CD4-positive, alpha-beta memory T cell (primary cell): ENCODE measurements around the gene KCNIP4. TPM values are rescaled to one million over a fixed set of nuclear protein-coding genes. Genes with fewer than 3 reads are reported as not detected.

ENCODE experiments used
- CTCF ChIA-PET: fragments of 350-600 bp; sonication (Branson Sonifier 250); formaldehyde crosslinking; loops from one replicate; lab custom pipeline; 2021; ENCODE audit warnings: inconsistent platforms; ENCODE audit not compliant: partially characterized antibody; lab: Charles Lee
- POLR2A ChIA-PET: fragments of 350-600 bp; sonication (Branson Sonifier 250); formaldehyde crosslinking; loops from one replicate; lab custom pipeline; 2021; ENCODE audit not compliant: partially characterized antibody; lab: Charles Lee
- DNase-seq, 5 donors: peaks; one replicate each; pipeline versions ENCODE4 v3.0.0 to v3.0.0-alpha.2; 2020 to 2022; ENCODE audit warnings: mixed read lengths in 1 of 5
- H3K27ac ChIP-seq: one replicate; pipeline ENCODE4 v1.7.0; 2013; ENCODE audit warnings: low read depth, low read length
- H3K27me3 ChIP-seq: 2 replicates; pipeline ENCODE4 v1.7.0; 2013; ENCODE audit warnings: mild to moderate bottlenecking, low read length, moderate library complexity; ENCODE audit not compliant: insufficient read depth
- H3K36me3 ChIP-seq: 2 replicates; pipeline ENCODE4 v1.7.0; 2013; ENCODE audit warnings: mild to moderate bottlenecking, low read length, moderate library complexity; ENCODE audit not compliant: insufficient read depth
- H3K4me1 ChIP-seq: 2 replicates; pipeline ENCODE4 v1.7.0; 2013; ENCODE audit warnings: mild to moderate bottlenecking, low read length, moderate library complexity; ENCODE audit not compliant: insufficient read depth
- H3K4me3 ChIP-seq, 2 donors: one replicate each; pipeline ENCODE4 v1.7.0; 2013; ENCODE audit warnings: low read length in 2 of 2, mild to moderate bottlenecking in 1 of 2
- H3K9me3 ChIP-seq, 2 donors: one replicate each; pipeline ENCODE4 v1.7.0; 2013; ENCODE audit warnings: low read length in 2 of 2, control low read depth in 1 of 2; ENCODE audit not compliant: control insufficient read depth in 1 of 2
- H3K27ac Mint-ChIP-seq, 7 donors: one replicate each; pipeline ENCODE4 v1.8.0; 2020 to 2021; ENCODE audit warnings: mixed read lengths in 7 of 7, mild to moderate bottlenecking in 6 of 7, inconsistent platforms in 3 of 7, moderate library complexity in 3 of 7
- H3K27me3 Mint-ChIP-seq, 2 donors: one replicate each; pipeline ENCODE4 v1.8.0; 2020 to 2021; ENCODE audit warnings: mixed read lengths in 2 of 2
- H3K36me3 Mint-ChIP-seq, 2 donors: one replicate each; pipeline ENCODE4 v1.8.0; 2020 to 2021; ENCODE audit warnings: mixed read lengths in 2 of 2, inconsistent platforms in 1 of 2, mild to moderate bottlenecking in 1 of 2
- H3K4me1 Mint-ChIP-seq, 4 donors: one replicate each; pipeline ENCODE4 v1.8.0; 2020 to 2021; ENCODE audit warnings: mixed read lengths in 4 of 4, mild to moderate bottlenecking in 1 of 4
- H3K4me3 Mint-ChIP-seq, 8 donors: one replicate each; pipeline ENCODE4 v1.8.0; 2020 to 2021; ENCODE audit warnings: mixed read lengths in 8 of 8, mild to moderate bottlenecking in 7 of 8, moderate library complexity in 6 of 8, inconsistent platforms in 3 of 8
- H3K9me3 Mint-ChIP-seq, 8 donors: one replicate each; pipeline ENCODE4 v1.8.0; 2020 to 2021; ENCODE audit warnings: mixed read lengths in 8 of 8, mild to moderate bottlenecking in 5 of 8, inconsistent platforms in 3 of 8, moderate library complexity in 1 of 8
- intact Hi-C: fragments of 100-400 bp; cut with micrococcal nuclease; formaldehyde crosslinking; loops from one replicate; pipeline ENCODE4 v1.15.1; 2023
- polyA plus RNA-seq, 2 donors: library from polyadenylated mRNA; unstranded; fragments of 300-500 nt; fragmentation: Illumina TruSeq; gene quantifications; one replicate each; pipeline ENCODE4 v1.2.3, GENCODE V29; 2021
- total RNA-seq, 2 experiments: library from RNA; stranded (reverse); gene quantifications; one replicate each; pipeline ENCODE4 v1.2.3, GENCODE V29; 2021

The KCNIP4 gene
- total and polyA plus RNA-seq, 4 experiments from 2014 or later: 0.11 to 0.26 TPM; not detected in 2

DNA sequence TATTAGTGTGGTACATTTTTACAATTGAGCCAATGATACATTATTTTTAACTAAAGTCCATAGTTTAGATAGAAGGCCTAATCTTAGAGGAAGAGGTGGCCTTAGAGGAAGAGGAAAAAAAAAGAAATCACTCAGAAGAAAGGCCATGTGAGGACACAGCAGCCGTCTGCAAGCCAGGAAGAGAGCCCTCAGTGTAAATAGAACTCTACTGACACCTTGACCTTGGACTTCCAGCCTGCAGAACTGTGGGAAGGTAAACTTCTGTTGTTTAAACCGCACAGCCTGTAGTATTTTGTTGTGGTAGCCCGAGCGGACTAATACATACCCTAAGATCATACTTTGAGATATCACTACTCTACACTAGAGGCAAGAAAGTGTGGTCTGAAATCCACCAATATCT, 5.1 kb upstream of the KCNIP4 start:
- Mint-ChIP-seq H3K27ac (no peak overlapping the region), H3K36me3 (no peaks in the 10 kb centered on the region), H3K4me1 (no peaks in the 10 kb centered on the region), H3K9me3 (peaks cover 0 to 17% (median 11%) of the 10 kb centered on the region in 8 donors), H3K27me3 (peaks cover 0 to 5% of the 10 kb centered on the region in 2 donors), H3K4me3 (no peak overlapping the region)
- Histone ChIP-seq H3K4me1 (no peaks in the 10 kb centered on the region), H3K36me3 (no peaks in the 10 kb centered on the region), H3K27ac (no peak overlapping the region), H3K9me3 (no peaks in the 10 kb centered on the region), H3K4me3 (no peak overlapping the region), H3K27me3 (no peaks in the 10 kb centered on the region)
- intact Hi-C loops: no loop called here
- ChIA-PET POLR2A (no interaction called here), CTCF (no interaction called here)
- no peak for DNase-seq

DNA sequence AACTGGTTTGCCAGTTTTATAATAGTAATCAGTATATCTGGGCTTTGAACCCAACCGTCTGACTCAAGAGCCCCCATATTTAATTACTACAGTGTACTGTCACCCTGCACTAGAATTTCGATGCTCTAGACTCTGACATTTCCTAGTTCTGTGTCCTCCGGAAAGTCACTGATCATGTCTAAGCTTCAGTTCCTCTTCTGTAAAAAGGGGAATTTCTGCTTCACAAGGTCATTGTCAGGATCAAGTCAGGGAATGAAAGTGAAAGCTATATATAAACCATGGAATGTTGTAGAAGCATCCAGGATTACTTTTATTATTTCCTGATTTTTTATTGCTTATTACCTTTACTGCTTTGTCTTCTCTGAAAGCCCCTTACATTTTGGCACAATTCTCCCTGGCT, 4.0 kb upstream of the KCNIP4 start:
- no peaks in the 10 kb centered on the region for H3K27me3 ChIP-seq
- no peak overlapping the region for H3K4me3 ChIP-seq
- no peaks in the 10 kb centered on the region for H3K4me1 ChIP-seq
- no peak for DNase-seq
- intact Hi-C loops: no loop called here
- Mint-ChIP-seq H3K27ac (no peak overlapping the region), H3K27me3 (peaks cover 5 to 11% of the 10 kb centered on the region in 2 donors), H3K4me3 (no peak overlapping the region), H3K4me1 (peaks cover 0 to 3% (median 0%) of the 10 kb centered on the region in 4 donors), H3K9me3 (peaks cover 0 to 23% (median 14%) of the 10 kb centered on the region in 8 donors), H3K36me3 (no peaks in the 10 kb centered on the region)
- H3K9me3 ChIP-seq: no peaks in the 10 kb centered on the region
- CTCF ChIA-PET: no interaction called here
- no peak overlapping the region for H3K27ac ChIP-seq
- POLR2A ChIA-PET: no interaction called here
- no peaks in the 10 kb centered on the region for H3K36me3 ChIP-seq

DNA sequence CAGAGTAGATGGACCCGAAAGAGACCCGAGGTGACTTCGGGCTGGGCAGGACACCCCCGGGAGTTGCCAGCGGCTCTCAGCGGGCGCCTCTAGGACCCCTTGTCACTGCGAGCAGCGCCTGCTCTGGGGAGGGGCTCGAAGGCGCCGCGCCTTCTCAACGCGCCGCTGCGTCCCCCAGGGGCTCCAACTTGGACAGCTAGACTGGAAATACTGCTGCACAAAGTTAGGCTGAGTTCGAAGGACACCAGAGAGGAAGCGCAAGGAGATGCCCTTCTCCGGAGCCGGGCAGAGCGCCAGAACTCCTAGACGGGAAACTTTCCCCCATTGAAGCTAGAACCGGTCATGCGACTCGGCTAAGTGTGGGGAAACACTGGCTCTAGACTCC, 493 bp upstream of the KCNIP4 start:
- CTCF ChIA-PET: no interaction called here
- no peaks in the 10 kb centered on the region for H3K36me3 Mint-ChIP-seq

DNA sequence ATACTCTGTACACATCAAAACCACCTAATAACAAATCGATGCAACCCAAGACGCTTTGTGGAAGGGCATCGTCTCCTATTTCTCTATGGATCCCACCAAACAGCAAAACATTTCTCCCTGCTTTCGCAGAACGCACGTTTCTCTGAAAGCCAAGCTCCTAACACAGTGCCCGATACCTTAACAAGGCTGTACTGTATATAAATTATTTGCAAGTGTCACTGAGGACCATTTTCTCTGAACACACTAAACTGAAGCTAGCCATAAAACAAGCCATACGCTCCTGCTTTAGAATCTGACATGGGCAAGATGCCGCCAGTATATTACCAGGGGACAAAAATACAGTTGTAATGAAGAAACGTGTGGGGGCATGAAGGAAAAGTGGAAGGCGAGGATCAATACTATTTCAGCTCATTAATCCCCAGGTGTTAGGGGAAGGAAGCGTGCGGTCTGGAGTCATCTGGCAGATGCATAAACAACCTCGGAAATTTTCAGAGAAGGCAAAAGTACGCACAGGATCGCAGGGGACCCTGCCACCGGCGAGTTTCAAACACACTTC, 703 bp downstream of the KCNIP4 start:
- no peaks in the 10 kb centered on the region for H3K36me3 ChIP-seq
- no peaks in the 10 kb centered on the region for H3K4me1 ChIP-seq
- H3K27me3 ChIP-seq: no peaks in the 10 kb centered on the region
- H3K9me3 Mint-ChIP-seq: peaks cover 2 to 30% (median 16%) of the 10 kb centered on the region in 8 donors
- intact Hi-C loops: no loop called here
- ChIA-PET POLR2A (no interaction called here), CTCF (no interaction called here)
- H3K9me3 ChIP-seq: no peaks in the 10 kb centered on the region
- H3K36me3 Mint-ChIP-seq: no peaks in the 10 kb centered on the region
- H3K27me3 Mint-ChIP-seq: peaks cover 5 to 13% of the 10 kb centered on the region in 2 donors
- no peak overlapping the region for H3K27ac ChIP-seq
- no peak overlapping the region for H3K27ac Mint-ChIP-seq
- H3K4me1 Mint-ChIP-seq: peaks cover 0 to 3% (median 0%) of the 10 kb centered on the region in 4 donors
- no peak overlapping the region for H3K4me3 Mint-ChIP-seq
- H3K4me3 ChIP-seq: no peak overlapping the region
- no peak for DNase-seq

More for the DNA sequence above, 493 bp upstream of the KCNIP4 start:
- Mint-ChIP-seq H3K27me3 (peaks cover 5 to 13% of the 10 kb centered on the region in 2 donors), H3K9me3 (peaks cover 0 to 22% (median 13%) of the 10 kb centered on the region in 8 donors), H3K4me3 (no peak overlapping the region), H3K27ac (no peak overlapping the region), H3K4me1 (peaks cover 0 to 3% (median 0%) of the 10 kb centered on the region in 4 donors)
- H3K36me3 ChIP-seq: no peaks in the 10 kb centered on the region
- DNase-seq: no peak
- H3K27me3 ChIP-seq: no peaks in the 10 kb centered on the region
- intact Hi-C loops: no loop called here
- H3K9me3 ChIP-seq: no peaks in the 10 kb centered on the region
- no peak overlapping the region for H3K4me3 ChIP-seq
- no peaks in the 10 kb centered on the region for H3K4me1 ChIP-seq
- POLR2A ChIA-PET: no interaction called here
- H3K27ac ChIP-seq: no peak overlapping the region

DNA sequence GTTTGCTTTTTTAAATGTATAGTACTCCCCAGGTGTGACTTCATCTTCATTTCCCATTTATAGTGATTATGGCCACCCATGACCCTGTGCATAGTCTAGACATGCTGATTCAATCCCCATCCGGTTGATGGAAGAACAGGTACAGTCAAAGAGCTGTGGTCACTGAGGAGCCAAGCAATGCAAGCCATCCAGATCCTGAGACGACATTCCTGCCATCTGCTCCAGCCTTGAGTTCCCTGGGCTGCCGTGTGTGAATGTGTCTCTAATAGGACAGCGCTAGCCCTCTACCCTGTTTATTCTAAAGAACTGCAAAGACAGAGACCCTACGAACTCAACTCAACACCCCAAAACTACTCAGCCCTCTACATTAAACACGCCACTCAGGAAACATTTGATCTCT, 1.7 kb downstream of the KCNIP4 start:
- H3K27ac ChIP-seq: no peak overlapping the region
- H3K9me3 ChIP-seq: no peaks in the 10 kb centered on the region
- no peak overlapping the region for H3K4me3 ChIP-seq
- no peak for DNase-seq
- peaks cover 0 to 3% (median 0%) of the 10 kb centered on the region in 4 donors for H3K4me1 Mint-ChIP-seq
- no peaks in the 10 kb centered on the region for H3K4me1 ChIP-seq
- H3K36me3 ChIP-seq: no peaks in the 10 kb centered on the region
- H3K4me3 Mint-ChIP-seq: no peak overlapping the region
- ChIA-PET CTCF (no interaction called here), POLR2A (no interaction called here)
- intact Hi-C loops: no loop called here
- no peak overlapping the region for H3K27ac Mint-ChIP-seq
- no peaks in the 10 kb centered on the region for H3K36me3 Mint-ChIP-seq
- peaks cover 5 to 13% of the 10 kb centered on the region in 2 donors for H3K27me3 Mint-ChIP-seq
- H3K27me3 ChIP-seq: no peaks in the 10 kb centered on the region
- H3K9me3 Mint-ChIP-seq: peaks cover 2 to 27% (median 14%) of the 10 kb centered on the region in 8 donors

DNA sequence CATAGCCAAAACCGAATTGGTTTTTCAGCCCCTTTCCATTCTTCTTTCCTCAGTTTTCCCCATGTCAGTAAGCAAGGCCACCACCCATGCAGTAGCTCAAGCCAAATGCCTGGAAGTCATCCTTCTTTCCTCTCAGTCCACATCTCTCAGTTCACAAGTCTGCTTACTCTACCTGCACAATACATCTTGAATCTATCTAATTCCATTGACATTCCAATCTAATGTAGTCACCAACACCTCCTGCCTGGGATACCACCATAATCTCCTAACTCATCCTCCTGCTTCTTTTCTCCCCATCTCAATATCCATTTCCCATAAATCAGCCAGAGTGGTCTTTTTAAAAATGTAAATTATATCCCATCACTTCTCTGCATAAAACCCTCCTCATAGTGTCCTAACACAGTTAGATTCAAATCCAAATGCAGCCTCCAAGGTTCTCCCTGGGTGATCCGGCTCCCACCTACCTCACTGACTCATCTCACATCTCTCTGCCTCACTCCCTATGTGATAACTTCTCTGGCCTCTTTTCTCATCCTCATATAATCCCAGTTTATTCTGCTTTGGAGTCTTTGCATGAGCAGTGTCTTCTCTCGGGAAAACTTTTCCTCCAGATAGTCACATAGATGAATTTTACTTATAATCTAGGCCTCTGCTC, 26.9 kb downstream of the KCNIP4 start:
- Histone ChIP-seq H3K4me1 (no peaks in the 10 kb centered on the region), H3K36me3 (no peaks in the 10 kb centered on the region), H3K9me3 (no peaks in the 10 kb centered on the region), H3K27ac (no peak overlapping the region), H3K4me3 (no peak overlapping the region), H3K27me3 (no peaks in the 10 kb centered on the region)
- no peaks in the 10 kb centered on the region for H3K4me1 Mint-ChIP-seq
- no peaks in the 10 kb centered on the region for H3K36me3 Mint-ChIP-seq
- POLR2A ChIA-PET: no interaction called here
- DNase-seq: no peak
- intact Hi-C loops: no loop called here
- no peak overlapping the region for H3K4me3 Mint-ChIP-seq
- CTCF ChIA-PET: no interaction called here
- no peaks in the 10 kb centered on the region for H3K27me3 Mint-ChIP-seq
- H3K9me3 Mint-ChIP-seq: peaks cover 0 to 9% (median 2%) of the 10 kb centered on the region in 8 donors
- no peak overlapping the region for H3K27ac Mint-ChIP-seq

DNA sequence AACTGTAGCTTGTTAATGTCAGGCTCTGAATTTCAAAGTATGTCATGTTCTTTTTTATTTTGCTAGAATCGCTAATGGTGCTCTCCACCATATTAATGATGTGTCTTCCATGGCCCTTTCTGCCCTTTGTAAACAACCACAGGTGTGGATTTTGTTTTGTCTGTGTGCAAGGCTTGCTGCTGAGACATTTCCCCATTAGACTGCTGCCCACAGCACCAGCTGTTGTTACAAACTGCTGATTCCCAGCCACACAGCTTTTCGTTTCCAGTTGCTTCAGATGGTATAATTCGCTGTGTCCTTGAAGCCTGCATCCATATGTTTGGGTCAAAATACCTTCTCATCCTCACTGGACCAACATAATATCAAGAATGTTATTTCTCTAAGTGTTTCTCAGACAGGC, 32.8 kb downstream of the KCNIP4 start:
- no peaks in the 10 kb centered on the region for H3K9me3 ChIP-seq
- Mint-ChIP-seq H3K4me3 (no peak overlapping the region), H3K36me3 (no peaks in the 10 kb centered on the region), H3K27ac (no peak overlapping the region), H3K27me3 (no peaks in the 10 kb centered on the region), H3K4me1 (no peaks in the 10 kb centered on the region), H3K9me3 (peaks cover 0 to 14% (median 1%) of the 10 kb centered on the region in 8 donors)
- ChIA-PET POLR2A (no interaction called here), CTCF (no interaction called here)
- DNase-seq: no peak
- intact Hi-C loops: no loop called here
- no peaks in the 10 kb centered on the region for H3K4me1 ChIP-seq
- no peaks in the 10 kb centered on the region for H3K36me3 ChIP-seq
- H3K27me3 ChIP-seq: no peaks in the 10 kb centered on the region
- H3K27ac ChIP-seq: no peak overlapping the region
- H3K4me3 ChIP-seq: no peak overlapping the region
